Left lung (tissue), 14 donors: Measurements from ENCODE around the gene ADGRA1. TPM values are rescaled to one million over a fixed set of nuclear protein-coding genes. Genes with fewer than 3 reads are reported as not detected.
A peak's percentile ranks its signal among the peaks of the same experiment; 100 is the strongest.

ENCODE experiments used
- ATAC-seq: fragments of 200-7000 bp; cut with Tn5 transposase; one replicate; pipeline ENCODE4 v1.9.1; 2020; ENCODE audit warnings: moderate library complexity
- DNase-seq, 4 donors: peaks; one replicate each; pipeline ENCODE4 v3.0.0-alpha.2; 2013 to 2020
- H3K27ac ChIP-seq, 2 donors: fragments of 200-600 bp; sonication (generic) in 1 of 2; one replicate each; pipeline versions ENCODE4 v1.5.0 to v1.8.0; 2020 to 2021
- H3K27me3 ChIP-seq, 2 donors: fragments of 200-600 bp; sonication (generic) in 1 of 2; one replicate each; pipeline versions ENCODE4 v1.5.0 to v1.8.0; 2020 to 2021
- H3K36me3 ChIP-seq, 2 donors: fragments of 200-600 bp; sonication (generic) in 1 of 2; one replicate each; pipeline versions ENCODE4 v1.5.0 to v1.8.0; 2020 to 2021
- H3K4me1 ChIP-seq, 2 donors: fragments of 200-600 bp; one replicate each; pipeline ENCODE4 v1.8.0; 2021
- H3K4me3 ChIP-seq, 2 donors: fragments of 200-600 bp; sonication (generic) in 1 of 2; one replicate each; pipeline versions ENCODE4 v1.5.0 to v1.8.0; 2020 to 2021; ENCODE audit warnings: mild to moderate bottlenecking in 1 of 2
- H3K9me3 ChIP-seq, 2 donors: fragments of 200-600 bp; sonication (generic) in 1 of 2; one replicate each; pipeline versions ENCODE4 v1.5.0 to v1.8.0; 2020 to 2021
- CTCF ChIP-seq, 2 donors: fragments of 200-600 bp; sonication (generic) in 1 of 2; IDR thresholded peaks; one replicate each; pipeline versions ENCODE4 v1.5.0 to v1.8.0; 2021; ENCODE audit warnings: antibody characterized with exemption in 2 of 2
- intact Hi-C, 2 donors: fragments of 100-400 bp; cut with DNase I; formaldehyde crosslinking; loops; one replicate each; pipeline versions ENCODE4 v1.11.2 to v1.14.2; 2022
- long read RNA-seq, 12 donors: library from polyadenylated mRNA in 2 of 12; unstranded in 2 of 12; transcript quantifications; one replicate each; pipeline ENCODE4 v2.0.0 and lab custom pipeline, GENCODE V29; 2019 to 2026
- polyA plus RNA-seq, 6 donors: library from polyadenylated mRNA; unstranded; fragments of 120-200 nt; gene quantifications; one replicate each; pipeline ENCODE4 v1.2.1, GENCODE V29; 2013; ENCODE audit not compliant: insufficient read length in 6 of 6
- total RNA-seq, 2 donors: library from RNA; stranded (reverse); fragmentation: NEBNext Ultra II Directional; extraction: Animal tissue kit (Norgen Biotek cat#: 25700); gene quantifications; one replicate each; pipeline ENCODE4 v1.2.1, GENCODE V29; 2021
- donor health status: DM: no; HTN: yes; CAD: no.
- donor health status: DM: no; HTN: no; CAD: no.

Gene ADGRA1
- total RNA-seq (under 1 TPM in 1 of 2 donors, not detected in 1; 0.24 TPM), polyA plus RNA-seq (under 1 TPM; 0.07 to 0.17 (median 0.08) TPM)
- long read RNA-seq, donor 1 = 0 reads
- long read RNA-seq, donor 2 = 0 reads
- long read RNA-seq, donor 3 = 0 reads
- long read RNA-seq, donor 4 = 0 reads
- long read RNA-seq, donor 5 = 0 reads
- long read RNA-seq, donor 6 = 0 reads
- long read RNA-seq, donor 7 = 0 reads
- long read RNA-seq, donor 8 = 0 reads
- long read RNA-seq, donor 9 = 0 reads
- long read RNA-seq, donor 10 = 0 reads
- long read RNA-seq, donor 11, full-length matches to known transcripts = 7 of 7 reads
- long read RNA-seq, donor 11, partial matches to known transcripts = 0 of 7 reads
- long read RNA-seq, donor 11, other reads (novel, unspliced or antisense) = 0 of 7 reads
- long read RNA-seq, donor 12 = 0 reads

- H3K27ac ChIP-seq = no peak within 1 kb of the TSS
- DNase-seq (peak in 1 of 4 donors; percentile 77), ATAC-seq (no peak)
- H3K27me3 ChIP-seq = peaks cover 43 to 88% of the 10 kb centered on the region in 2 donors
- intact Hi-C loops = no loop called here
- no peak for TF ChIP-seq CTCF (IDR thresholded peaks at IDR 0.05)
- no peaks in the 10 kb centered on the region for H3K36me3 ChIP-seq
- H3K9me3 ChIP-seq = no peaks in the 10 kb centered on the region
- H3K4me3 ChIP-seq = no peak within 1 kb of the TSS
- peaks cover 0 to 12% of the 10 kb centered on the region in 2 donors for H3K4me1 ChIP-seq
These were observed at the start of gene ADGRA1 for GRCh38 chr10:133087679-133088178. Gene ADGRA1, plus strand, starts transcription at chr10:133087924. Its CDS starts 986 bp downstream, at chr10:133088910.

- no peak for DNase-seq
- TF ChIP-seq CTCF (IDR thresholded peaks at IDR 0.05) = no peak
- peaks cover 0 to 72% of the 10 kb centered on the region in 2 donors for H3K27me3 ChIP-seq
- no peaks in the 10 kb centered on the region for H3K36me3 ChIP-seq
- H3K4me3 ChIP-seq = no peak overlapping the region
- intact Hi-C loops = no loop called here
- H3K9me3 ChIP-seq = no peaks in the 10 kb centered on the region
- H3K4me1 ChIP-seq = no peaks in the 10 kb centered on the region
- ATAC-seq = no peak
- no peak overlapping the region for H3K27ac ChIP-seq
These were observed 49.5 kb upstream of the ADGRA1 start for GRCh38 chr10:133038036-133038823.

DNA sequence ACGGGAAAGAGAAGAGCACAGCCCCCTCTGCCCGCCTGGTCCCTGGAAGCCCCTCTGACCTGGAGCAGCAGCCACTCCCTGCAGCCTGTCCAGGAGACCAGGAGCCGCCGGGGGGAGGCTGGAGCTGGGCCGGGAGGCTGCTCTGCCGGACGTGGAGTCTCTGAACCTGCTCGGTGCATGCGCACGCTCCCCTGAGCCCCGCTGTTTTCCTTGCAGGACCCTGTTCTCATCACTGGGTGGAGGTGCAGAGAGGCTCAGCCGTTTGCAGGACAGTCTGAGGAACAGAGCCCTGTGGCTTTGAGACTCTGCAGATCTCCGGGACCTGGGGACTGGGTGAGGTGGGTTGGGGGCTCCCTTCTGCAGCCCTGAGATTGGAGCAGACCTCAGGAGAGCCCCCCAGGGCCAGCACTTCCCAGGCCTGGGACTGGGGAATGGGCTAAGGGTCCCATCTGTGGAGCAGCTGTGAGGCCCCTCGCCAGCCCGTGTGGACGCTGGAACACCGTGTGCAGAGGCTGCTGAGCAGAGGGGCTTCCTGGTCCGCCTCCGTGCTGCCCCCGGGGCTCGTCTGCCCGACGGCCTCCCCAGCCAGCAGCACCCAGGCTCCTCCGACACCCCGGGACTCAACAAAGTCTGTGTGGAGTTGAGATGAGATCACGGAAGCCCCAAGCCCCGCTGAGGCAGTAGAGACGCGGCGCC, 48.5 kb upstream of the ADGRA1 start:
- Histone ChIP-seq H3K4me1 (no peaks in the 10 kb centered on the region), H3K9me3 (no peaks in the 10 kb centered on the region), H3K27me3 (peaks cover 0 to 77% of the 10 kb centered on the region in 2 donors), H3K4me3 (no peak overlapping the region), H3K27ac (no peak overlapping the region), H3K36me3 (no peaks in the 10 kb centered on the region)
- ATAC-seq (no peak), DNase-seq (no peak)
- intact Hi-C loops = no loop called here
- no peak for TF ChIP-seq CTCF (IDR thresholded peaks at IDR 0.05)

DNA sequence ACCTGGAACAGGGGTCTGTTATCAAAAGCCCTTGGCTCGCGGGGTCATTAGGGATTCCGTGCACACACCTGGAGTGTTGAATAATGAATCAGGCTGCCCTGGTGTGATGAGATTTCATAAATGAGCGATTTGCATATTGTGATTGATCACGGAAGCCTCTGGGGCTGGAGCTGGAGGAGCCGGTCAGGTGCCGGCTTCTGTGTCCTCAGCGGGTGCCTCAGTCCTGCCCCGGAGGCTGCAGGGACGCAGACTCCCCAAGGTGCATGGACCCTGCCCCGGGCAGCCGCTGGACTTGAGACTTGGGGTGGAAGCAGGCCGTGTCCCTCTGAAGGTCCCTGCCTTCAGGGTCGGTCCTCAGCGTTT, 47.9 kb upstream of the ADGRA1 start:
- no peak overlapping the region for H3K27ac ChIP-seq
- peaks cover 0 to 82% of the 10 kb centered on the region in 2 donors for H3K27me3 ChIP-seq
- intact Hi-C loops = no loop called here
- TF ChIP-seq CTCF (IDR thresholded peaks at IDR 0.05) = no peak
- ATAC-seq = no peak
- H3K9me3 ChIP-seq = no peaks in the 10 kb centered on the region
- no peaks in the 10 kb centered on the region for H3K4me1 ChIP-seq
- DNase-seq = no peak
- H3K36me3 ChIP-seq = no peaks in the 10 kb centered on the region
- H3K4me3 ChIP-seq = no peak overlapping the region
